Measurements from ENCODE around the gene SCFD2. TPM values are rescaled to one million over a fixed set of nuclear protein-coding genes. Genes with fewer than 3 reads are reported as not detected.

Gene SCFD2
- total RNA-seq, 1 donor from 2014 or later = 21.7 TPM

- no peak for DNase-seq (ENCODE audit: low read depth)
Observed at GRCh38 chr4:52890521-52890791, 475.4 kb downstream of the SCFD2 start.

- DNase-seq (ENCODE audit: low read depth) = no peak
Observed at GRCh38 chr4:52889778-52890520, 475.9 kb downstream of the SCFD2 start.

- DNase-seq (ENCODE audit: low read depth) = no peak
Observed at GRCh38 chr4:52889354-52889753, 476.5 kb downstream of the SCFD2 start.

GRCh38 chr4:52884994-52885393 is 480.9 kb downstream of the SCFD2 start:
- no peak for DNase-seq (ENCODE audit: low read depth)

GRCh38 chr4:52883707-52884669 is 481.9 kb downstream of the SCFD2 start:
- no peak for DNase-seq (ENCODE audit: low read depth)

- DNase-seq (ENCODE audit: low read depth) = no peak
Observed at GRCh38 chr4:52883183-52883621, 482.7 kb downstream of the SCFD2 start.

GRCh38 chr4:52880994-52881393 is 484.9 kb downstream of the SCFD2 start:
- peak; percentile 7 for DNase-seq (ENCODE audit: low read depth)

- DNase-seq (ENCODE audit: low read depth) = no peak
Observed at GRCh38 chr4:52879471-52879870, 486.4 kb downstream of the SCFD2 start.

- no peak for DNase-seq (ENCODE audit: low read depth)
Observed at GRCh38 chr4:52877694-52878093, 488.2 kb downstream of the SCFD2 start.

- DNase-seq (ENCODE audit: low read depth) = no peak
Observed at GRCh38 chr4:52877036-52877435, 488.8 kb downstream of the SCFD2 start.

- DNase-seq (ENCODE audit: low read depth) = no peak
Observed at GRCh38 chr4:52876069-52876468, 489.8 kb downstream of the SCFD2 start.

GRCh38 chr4:52874948-52875347 is 490.9 kb downstream of the SCFD2 start:
- DNase-seq (ENCODE audit: low read depth) = no peak

GRCh38 chr4:52873861-52874343 is 492.0 kb downstream of the SCFD2 start:
- peak; percentile 51 for DNase-seq (ENCODE audit: low read depth)

GRCh38 chr4:52873191-52873590 is 492.7 kb downstream of the SCFD2 start:
- DNase-seq (ENCODE audit: low read depth) = peak; percentile 38

GRCh38 chr4:52870225-52870624 is 495.6 kb downstream of the SCFD2 start:
- no peak for DNase-seq (ENCODE audit: low read depth)

GRCh38 chr4:52869656-52870055 is 496.2 kb downstream of the SCFD2 start:
- peak; percentile 61 for DNase-seq (ENCODE audit: low read depth)

GRCh38 chr4:52869196-52869595 is 496.7 kb downstream of the SCFD2 start:
- DNase-seq (ENCODE audit: low read depth) = peak; percentile 81

GRCh38 chr4:52868133-52868532 is 497.7 kb downstream of the SCFD2 start:
- DNase-seq (ENCODE audit: low read depth) = peak; percentile 11

- no peak for DNase-seq (ENCODE audit: low read depth)
Observed at GRCh38 chr4:52867163-52867562, 498.7 kb downstream of the SCFD2 start.

- DNase-seq (ENCODE audit: low read depth) = no peak
Observed at GRCh38 chr4:52866734-52867133, 499.1 kb downstream of the SCFD2 start.

- DNase-seq (ENCODE audit: low read depth) = no peak
Observed at GRCh38 chr4:52865300-52865699, 500.6 kb downstream of the SCFD2 start.

- no peak for DNase-seq (ENCODE audit: low read depth)
Observed at GRCh38 chr4:52864793-52865192, 501.1 kb downstream of the SCFD2 start.
